Activated T-cell treated with anti-CD3 and anti-CD28 coated beads, Interleukin-2, amount 50 U/mL, for 1 hour (primary cell): ENCODE measurements around the gene NFIC.
"Not testable (repeated sequence)": the region's sequence is repeated elsewhere in the genome, so short reads cannot be mapped to it uniquely, and the experiment has no call there.

Experiments
- DNase-seq: peaks from one replicate; pipeline ENCODE4 v3.0.0-alpha.2; 2020

The NFIC gene

DNA sequence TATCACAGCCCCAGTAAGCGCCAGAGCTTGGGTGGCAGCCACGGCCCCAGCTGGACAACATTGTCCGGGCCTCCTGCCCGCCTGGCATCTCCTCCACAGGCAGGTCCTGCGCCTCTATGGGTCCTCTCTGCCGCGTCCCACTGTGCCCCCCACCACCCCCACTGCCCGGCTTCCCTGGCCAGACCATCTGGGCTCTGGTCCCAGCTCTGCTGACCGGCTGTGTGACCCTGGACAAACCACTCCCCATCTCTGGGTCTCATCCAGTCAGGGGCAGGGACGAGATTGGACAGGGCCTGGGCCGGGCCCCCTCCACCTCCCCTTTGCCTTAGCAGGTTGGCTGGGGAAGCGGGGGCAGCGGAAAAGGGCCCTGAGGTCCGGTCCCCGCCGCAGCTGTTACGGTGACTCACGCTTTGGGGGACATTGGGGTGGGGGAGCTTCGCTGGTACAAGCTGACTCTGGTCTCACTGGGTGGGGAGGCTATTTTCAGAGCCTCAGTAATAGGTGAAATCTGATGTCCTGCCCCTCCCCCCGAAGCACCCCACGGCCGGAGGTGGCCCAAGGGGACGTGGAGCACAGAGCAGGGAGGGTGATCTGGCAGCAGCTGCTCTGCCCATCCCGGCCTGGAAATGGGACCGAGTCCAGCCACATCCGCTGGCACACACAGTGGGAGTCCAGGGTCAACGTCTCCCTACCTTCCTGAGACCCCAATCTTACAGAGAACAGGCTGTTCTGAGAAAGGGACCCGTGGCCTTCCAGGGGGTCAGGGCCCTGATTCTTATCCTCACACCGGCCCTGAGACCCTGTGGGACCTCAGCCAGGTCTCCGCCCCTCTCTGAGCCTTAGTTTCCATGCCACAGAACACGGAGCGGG, 9.1 kb downstream of the NFIC start:
- DNase-seq: no peak

DNA sequence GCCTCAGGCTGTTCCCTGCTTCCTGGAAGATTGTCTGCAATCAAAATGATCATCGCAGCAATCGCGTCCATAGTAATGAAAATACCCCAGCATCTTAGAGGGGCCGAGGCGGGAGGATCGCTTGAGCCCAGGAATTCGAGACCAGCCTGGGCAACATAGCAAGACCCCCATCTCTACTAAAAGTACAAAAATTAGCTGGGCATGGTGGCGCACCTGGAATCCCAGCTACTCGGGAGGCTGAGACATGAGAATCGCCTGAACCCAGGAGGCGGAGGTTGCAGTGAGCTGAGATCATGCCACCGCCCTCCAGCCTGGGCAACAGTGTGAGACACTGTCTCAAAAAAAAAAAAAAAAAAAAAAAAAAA, 9.7 kb downstream of the NFIC start:
- not testable (repeated sequence) for DNase-seq

DNA sequence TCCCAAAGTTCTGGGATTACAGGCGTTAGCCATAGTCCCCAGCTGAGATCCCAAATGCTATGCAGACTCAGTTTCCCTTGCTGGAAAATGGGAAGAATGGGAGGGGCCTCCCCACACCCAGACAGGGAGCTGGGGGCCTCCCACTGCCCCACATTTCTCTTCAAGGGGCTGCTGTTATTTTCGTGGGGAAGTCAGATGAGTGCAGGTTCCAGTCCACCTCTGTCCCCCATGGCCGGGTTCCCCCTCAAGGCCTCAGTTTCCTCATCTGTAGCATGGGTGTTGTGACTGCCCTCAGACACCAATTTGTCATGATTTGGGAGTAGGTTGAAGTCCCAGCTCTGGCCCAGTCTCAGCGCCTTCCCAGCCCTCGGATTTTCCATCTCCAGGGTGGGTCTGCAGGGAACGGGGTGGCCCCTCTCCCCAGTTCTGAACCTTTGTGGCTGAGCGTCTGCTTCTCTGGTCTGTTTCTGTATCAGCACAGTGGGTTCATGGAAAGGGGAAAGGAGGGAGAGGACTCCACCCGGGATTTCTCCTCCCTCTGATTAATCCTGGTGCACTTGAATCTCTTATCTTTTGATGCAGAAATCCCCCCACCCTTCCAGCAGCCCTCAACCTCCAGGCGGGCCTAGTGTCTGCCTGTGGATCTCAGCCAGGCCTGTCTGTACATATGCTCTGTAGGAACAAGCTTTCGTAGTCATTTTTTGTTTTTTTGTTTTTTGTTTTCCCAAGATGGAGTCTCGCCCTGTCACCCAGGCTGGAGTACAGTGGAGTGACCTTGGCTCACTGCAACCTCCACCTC, 12.2 kb downstream of the NFIC start:
- DNase-seq: no peak

DNA sequence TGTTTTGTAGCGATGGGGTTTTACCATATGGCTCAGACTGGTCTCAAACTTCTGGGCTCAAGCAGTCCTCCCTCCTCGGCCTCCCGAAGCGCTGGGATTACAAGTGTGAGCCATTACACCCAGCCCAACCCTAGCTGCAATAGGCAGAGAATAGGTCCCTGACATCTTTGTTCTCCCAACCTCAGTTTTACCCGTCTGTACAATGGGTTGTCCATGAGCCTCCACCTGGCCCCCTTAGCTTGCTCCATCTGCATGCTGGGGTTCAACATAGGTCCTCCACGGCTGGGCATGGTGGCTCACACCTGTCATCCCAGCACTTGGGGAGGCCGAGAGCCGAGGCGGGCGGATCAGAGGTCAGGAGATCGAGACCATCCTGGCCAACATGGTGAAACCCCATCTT, 14.4 kb downstream of the NFIC start:
- no peak for DNase-seq

DNA sequence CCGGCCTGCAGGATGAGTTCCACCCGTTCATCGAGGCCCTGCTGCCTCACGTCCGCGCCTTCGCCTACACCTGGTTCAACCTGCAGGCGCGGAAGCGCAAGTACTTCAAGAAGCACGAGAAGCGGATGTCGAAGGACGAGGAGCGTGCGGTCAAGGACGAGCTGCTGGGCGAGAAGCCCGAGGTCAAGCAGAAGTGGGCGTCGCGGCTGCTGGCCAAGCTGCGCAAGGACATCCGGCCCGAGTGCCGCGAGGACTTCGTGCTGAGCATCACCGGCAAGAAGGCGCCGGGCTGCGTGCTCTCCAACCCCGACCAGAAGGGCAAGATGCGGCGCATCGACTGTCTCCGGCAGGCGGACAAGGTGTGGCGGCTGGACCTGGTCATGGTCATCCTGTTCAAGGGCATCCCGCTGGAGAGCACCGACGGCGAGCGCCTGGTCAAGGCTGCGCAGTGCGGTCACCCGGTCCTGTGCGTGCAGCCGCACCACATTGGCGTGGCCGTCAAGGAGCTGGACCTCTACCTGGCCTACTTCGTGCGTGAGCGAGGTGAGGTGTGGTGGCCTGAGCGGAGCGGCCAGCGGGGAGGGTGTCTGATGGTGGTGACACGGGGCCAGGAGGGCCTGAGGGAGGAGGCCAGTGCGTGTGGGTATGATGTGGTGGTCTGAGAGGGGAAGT, 15.5 kb downstream of the NFIC start:
- DNase-seq: no peak

DNA sequence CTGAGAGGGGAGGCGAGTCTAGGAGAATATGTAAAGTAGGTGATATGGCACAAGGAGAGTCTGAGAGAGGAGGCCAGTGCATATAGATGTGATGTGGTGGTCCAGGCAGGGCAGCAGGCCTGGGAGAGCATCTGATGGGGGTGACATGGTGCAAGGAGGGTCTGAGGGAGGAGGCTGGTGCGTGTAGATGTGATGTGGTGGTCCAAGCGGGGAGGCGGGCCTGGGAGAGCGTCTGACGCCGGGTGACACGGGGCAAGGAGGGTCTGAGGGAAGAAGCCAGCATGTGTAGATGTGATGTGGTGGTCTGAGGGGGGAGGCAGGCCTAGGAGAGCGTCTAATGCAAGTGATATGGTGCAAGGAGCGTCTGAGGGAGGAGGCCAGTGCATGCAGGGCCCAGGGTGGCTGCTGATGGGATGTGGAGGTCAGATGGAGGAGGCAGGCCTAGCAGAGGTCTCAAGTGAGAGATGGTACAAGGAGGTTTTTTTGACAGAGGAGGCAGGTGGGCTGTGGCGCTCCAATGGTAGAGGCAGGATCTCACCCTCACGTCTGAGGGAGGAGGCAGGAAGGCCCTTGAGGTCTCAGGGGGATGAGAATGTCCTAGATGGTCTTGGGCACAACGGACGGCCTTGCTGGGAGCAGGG, 16.2 kb downstream of the NFIC start:
- no peak for DNase-seq

DNA sequence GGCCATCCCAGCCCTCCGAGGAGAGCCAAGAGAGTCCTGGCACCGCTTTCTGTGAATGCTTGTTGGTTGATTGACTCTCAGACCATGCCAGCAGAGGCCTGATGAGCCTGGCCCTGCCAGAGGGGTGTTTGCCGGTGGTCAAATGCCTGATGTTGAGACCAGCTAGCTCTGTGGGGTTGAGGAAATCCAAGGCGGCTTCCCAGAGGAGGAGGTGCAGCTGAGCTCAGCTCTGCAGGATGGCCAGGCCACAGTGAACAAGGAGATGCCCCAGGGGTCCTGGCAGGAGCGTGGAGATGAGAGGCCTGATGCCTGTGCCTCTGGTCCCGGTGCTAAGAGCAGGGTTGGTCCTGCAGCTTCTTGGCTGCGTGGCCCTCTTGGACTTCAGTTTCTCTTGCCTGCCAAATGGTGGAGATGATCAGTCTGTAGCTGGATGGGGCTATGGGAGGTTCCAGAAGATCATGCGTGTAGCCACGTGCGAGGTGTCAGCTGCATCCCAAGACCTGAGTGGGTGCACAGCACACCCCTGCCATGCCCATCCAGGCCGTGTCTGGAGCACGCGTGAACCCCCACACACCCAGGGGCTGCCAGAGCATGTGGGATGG, 16.8 kb downstream of the NFIC start:
- no peak for DNase-seq

DNA sequence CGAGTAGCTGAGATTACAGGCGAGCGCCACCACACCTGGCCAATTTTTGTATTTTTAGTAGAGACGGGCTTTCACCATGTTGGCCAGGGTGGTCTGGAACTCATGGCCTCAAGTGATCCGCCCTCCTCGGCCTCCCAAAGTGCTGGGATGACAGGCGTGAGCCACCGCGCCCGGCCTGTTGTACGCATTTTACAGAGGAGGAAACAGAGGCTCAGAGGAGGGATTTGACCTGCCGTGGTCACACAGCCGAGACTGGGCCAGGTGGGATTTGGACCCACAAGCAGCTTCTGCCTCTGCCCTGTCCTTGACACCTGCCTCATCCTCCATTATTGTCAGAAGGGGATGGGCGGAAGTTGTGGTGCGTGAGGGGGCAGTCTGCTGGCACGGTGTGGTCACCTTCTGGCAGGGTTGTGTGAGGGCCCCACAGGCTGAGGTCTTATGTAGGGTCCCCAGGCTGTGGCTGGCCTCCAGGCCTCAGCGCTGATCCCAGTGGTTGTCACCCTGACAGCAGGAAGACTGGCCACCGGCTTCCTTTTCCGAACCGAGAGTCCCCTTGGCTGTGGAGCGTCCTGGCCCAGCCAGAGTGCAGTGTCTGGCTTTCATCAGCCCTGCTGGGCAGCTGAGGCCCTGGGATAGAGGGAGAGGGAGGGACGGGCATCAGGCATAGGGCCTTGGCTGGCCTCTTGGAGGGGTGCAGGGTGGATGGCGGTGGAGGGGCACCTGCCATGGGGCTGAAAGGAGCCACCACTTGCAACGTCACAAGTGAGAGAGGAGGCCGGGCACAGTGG, 20.3 kb downstream of the NFIC start:
- no peak for DNase-seq

DNA sequence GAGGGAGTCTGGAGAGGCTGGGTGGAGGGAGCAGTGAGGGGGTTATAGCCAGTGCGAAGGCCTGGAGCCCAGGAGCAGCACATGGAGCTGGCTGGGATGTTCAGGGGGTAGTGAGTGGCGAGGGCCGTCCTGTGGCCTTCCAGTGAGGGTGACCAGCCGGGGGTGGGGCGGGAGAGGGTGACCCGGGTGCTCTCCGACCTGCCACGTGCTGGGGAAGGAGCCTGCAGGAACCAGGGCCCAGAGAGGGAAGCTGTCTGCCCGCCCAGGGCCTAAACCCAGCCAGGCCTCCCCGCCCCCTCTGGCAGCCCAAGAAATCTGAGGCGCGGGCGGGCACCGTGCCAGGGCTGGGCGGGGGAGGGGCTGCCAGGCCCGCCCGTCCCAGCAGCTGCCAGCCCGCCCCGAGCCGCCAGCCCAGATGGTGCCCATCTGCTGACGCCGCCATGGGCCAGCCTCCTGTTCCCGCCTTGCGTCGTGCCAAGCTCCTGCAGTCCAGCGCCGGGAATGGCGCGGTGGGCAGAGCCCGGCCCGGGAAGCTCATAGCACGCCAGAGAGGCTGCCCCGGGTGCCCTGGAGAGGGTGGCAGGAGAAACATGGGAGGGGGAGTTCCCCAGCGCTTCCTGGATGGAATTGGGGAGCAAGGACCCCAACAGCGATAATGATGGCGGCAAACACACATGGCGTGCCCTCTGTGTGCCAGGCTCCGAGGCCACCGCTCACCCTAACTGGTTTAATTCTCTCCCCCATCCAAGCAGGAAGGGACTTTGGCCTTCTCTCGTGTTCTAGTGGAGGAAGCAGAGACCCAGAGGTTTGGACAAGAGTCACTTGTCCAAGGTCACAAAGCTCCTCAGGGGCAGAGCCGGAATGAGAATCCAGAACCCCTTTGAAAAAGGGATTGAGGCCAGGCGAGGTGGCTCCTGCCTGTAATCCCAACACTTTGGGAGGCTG, 21.5 kb downstream of the NFIC start:
- DNase-seq: no peak

DNA sequence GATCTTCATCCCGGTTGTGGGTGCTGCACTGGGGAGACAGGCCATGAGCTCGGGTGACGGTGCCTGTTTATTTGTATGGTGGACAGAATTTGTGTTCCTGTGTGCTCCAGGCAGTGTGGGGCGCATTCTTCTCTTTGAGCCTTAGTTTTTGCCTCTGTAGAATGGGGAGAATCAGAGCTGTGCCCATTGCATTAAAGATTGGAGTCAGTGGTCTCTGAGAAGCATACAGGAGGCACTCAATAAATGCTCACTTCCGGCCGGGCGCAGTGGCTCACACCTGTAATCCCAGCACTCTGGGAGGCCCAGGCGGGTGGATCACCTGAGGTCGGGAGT, 23.0 kb downstream of the NFIC start:
- DNase-seq: no peak

DNA sequence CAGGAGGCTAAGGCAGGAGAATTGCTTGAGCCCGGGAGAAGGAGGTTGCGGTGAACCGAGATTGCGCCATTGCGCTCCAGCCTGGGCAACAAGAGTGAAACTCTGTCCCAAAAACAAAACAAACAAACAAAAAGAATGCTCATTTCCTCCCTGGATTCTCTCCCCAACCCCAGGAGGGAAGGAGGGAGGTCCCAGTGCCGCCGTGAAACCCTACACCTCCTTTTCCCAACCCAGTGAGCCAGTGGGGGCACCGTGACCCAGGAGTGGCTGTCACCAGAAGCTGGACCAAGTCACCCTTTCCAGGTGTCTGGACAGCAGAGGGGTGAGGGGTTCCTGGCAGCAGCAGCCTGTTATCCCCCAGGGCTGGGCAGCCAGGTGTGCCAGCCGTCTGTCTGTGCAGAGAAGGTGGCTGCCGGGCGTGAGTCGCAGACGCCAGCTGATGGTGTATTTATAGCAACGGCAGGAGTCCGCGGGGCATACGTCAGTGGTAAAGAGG, 23.5 kb downstream of the NFIC start:
- no peak for DNase-seq

DNA sequence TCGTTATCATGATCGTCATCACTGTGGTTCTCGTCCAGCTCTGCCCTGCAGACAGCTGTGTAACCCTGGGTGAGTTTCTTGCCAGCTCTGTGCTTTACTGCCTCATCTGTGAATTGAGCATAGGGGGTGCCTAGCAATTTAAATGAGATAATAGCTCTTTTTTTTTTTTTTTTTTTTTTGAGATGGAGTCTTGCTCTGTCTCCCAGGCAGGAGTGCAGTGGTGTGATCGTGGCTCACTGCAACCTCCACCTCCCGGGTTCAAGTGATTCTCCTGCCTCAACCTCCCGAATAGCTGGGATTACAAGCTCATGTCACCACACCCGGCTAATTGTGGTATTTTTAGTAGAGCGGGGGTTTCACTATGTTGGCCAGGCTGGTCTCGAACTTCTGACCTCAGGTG, 25.5 kb downstream of the NFIC start:
- not testable (repeated sequence) for DNase-seq

DNA sequence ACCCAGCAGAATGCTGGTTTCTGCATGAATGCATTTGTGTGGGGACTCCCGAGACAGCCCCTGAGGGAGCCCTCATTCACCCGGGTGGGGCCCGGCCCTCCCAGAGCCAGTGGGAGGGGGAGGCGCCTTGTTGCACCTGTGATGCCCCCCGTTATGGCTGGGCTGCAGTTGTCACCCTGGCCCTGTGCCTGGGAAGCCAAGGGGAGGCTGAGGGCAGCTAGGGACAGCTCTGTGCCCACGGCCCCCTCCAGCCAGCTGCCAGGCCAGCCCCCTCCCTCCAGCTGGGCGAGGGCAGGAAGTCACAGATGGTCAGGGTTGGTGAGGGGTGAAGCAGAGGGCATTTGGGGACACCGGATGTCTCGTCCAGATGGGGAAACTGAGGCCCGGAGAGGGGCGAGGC, 26.1 kb downstream of the NFIC start:
- no peak for DNase-seq

DNA sequence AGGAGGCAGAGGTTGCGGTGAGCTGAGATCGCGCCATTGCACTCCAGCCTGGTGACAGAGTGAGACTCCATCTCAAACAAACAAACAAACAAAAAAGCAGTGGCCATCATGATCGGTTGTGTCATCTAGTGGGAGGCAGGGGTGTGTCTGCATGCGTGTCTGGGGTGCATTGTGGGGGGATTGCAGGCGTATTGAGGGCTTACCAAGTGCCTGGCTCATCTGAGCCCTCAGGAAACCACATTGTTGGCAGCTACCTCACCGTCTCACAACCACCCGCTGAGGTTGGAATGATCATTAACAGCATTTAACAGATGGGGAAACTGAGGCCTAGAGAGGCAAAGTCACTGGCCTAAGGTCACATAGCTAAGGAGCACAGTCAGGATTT, 30.5 kb downstream of the NFIC start:
- DNase-seq: no peak

DNA sequence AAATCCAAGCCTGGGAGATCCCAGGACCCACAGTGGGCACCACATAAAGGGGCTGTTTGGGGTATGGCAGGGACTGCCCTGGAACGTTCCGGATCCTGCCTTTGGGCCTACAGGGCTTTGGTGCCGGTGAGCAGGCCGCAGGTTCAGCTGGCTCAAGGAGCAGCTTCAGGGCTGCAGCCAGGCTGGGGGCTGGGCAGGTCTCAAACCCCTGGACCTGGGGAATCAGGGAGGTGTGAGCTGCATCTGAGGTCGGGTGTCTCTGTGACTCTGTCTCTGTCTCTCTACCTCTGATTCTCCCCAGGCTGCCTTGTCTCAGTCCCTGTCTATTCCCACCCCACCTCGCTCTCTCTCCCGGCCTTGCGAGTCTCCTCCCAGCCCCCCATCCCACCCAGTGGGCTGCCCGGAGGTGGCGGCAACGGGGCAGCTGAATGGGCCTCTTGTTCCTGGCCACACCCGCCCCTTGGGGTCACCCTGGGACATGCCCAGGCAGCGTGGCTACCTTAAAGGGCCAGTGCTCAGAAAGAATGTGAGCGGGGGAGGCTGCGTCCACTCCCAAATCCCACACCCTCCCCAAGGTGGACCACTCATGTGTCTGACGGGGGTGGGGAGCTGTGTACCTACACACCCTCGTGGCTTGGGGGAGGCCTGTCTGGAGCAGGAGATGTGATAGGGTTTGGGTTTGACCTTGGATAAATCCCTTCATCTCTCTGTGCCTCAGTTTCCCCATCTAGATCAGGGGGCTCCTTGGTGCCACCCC, 31.1 kb downstream of the NFIC start:
- DNase-seq: no peak

DNA sequence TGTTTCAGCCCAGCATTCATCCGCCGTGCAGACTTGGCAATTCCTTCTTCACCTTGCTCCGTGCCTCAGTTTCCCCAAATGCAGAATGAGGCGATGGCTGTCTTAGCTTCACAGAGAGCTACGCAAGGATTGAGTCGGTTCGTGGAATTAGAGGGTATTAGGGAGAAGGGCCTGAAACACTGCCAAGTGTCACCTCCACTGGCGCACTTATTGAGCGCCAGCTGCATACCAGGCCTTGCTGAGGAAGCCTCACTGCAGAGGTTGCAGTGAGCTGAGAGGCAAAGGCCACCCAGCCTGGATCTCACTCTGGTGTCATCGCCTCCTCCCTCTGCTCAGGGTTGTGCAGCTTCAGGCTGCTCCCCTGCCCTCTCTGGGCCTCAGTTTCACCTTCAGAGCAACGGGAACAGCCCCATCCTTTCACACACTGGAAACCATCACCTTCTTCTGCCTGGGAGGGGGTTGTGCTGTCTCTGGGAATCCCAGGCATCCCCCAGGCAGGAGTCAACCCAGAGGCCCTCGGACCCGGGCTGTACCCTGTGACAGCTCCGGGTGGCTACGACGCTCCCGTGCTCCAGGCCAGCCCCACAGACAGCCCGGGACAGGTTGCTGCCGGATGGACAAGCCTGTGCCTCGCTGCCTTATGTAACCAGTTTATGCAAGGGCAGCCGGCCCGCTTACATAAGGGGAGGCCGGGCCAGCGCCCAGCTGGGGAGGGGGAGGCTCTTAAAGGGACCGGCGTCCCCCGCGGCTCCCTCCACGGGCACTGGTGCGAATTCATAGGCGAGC, 31.9 kb downstream of the NFIC start:
- DNase-seq: no peak

DNA sequence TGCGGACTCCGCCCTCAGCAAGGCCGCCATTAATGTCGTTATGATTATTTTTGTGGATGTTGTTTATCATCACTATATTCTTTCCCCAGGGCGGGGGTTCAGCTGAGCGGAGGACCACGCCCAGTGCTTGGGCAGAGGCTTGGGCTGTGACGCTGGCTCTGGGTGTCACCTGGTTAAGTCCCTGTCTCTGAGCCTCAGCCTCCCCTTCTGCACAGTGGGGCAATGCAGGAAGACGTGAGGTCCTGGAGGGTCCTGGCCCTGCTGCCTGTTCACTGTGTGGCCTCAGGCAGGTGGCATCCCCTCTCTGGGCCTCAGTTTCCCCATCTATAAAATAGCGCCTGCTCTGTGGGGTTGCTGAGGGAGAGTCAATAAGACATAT, 32.5 kb downstream of the NFIC start:
- no peak for DNase-seq

DNA sequence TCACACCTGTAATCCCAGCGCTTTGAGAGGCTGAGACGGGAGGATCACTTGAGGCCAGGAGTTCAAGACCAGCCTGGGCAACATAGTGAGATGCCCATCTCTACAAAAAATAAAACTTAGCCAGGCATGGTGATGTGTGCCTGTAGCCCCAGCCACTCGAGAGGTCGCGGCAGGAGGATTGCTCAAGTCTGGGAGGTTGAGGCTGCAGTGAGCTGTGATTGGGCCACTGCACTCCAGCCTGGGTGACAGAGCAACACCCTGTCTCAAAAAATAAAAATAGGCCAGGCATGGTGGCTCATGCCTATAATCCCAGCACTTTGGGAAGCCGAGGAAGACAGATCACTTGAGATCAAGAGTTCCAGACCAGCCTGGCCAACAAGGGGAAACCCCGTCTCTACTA, 32.9 kb downstream of the NFIC start:
- DNase-seq: not testable (repeated sequence)
